ENCODE data around the gene ZNF580. TPM values are rescaled to one million over a fixed set of nuclear protein-coding genes. Genes with fewer than 3 reads are reported as not detected.

Gene ZNF580
- total RNA-seq: 10 to 100 TPM; 23.7 to 32.0 (median 28.9) TPM
- polyA plus RNA-seq: 18.7 TPM
- long read RNA-seq, donor 1, transcript ZNF580-201 (2 exons, 1,261 nt): major isoform, 21 of 27 reads
- long read RNA-seq, donor 1, partial matches to known transcripts: 0 of 27 reads
- long read RNA-seq, donor 1, other reads (novel, unspliced or antisense): 1 of 27 reads
- long read RNA-seq, donor 2, transcript ZNF580-201 (2 exons, 1,261 nt): major isoform, 13 of 17 reads
- long read RNA-seq, donor 2, partial matches to known transcripts: 0 of 17 reads
- long read RNA-seq, donor 2, other reads (novel, unspliced or antisense): 0 of 17 reads
- long read RNA-seq, donor 3, transcript ZNF580-202 (1 exons, 1,707 nt): major isoform, 5 of 6 reads
- long read RNA-seq, donor 3, partial matches to known transcripts: 0 of 6 reads
- long read RNA-seq, donor 3, other reads (novel, unspliced or antisense): 0 of 6 reads
- long read RNA-seq, donor 4, transcript ZNF580-201 (2 exons, 1,261 nt): major isoform, 28 of 29 reads
- long read RNA-seq, donor 4, partial matches to known transcripts: 0 of 29 reads
- long read RNA-seq, donor 4, other reads (novel, unspliced or antisense): 0 of 29 reads

GRCh38 chr19:55640577-55641425 lies at the start of gene ZNF580:
Gene ZNF580 (plus strand): TSS chr19:55641002. CDS start chr19:55642509, 1,507 bp downstream.
- Histone ChIP-seq H3K27ac (ENCODE audit: low read length) (peak within 1 kb of the TSS; percentile 77), H3K4me1 (ENCODE audit: control insufficient read depth, insufficient read depth, low read length) (peaks cover 14% of the 10 kb centered on the region), H3K9me3 (ENCODE audit: control insufficient read depth, low read length) (no peaks in the 10 kb centered on the region), H3K27me3 (ENCODE audit: control insufficient read depth, insufficient read depth) (no peaks in the 10 kb centered on the region), H3K4me3 (ENCODE audit: low read length) (peak within 1 kb of the TSS; percentile 85)
- under 1% methylated on average over 89 of the region's 89 CpGs for WGBS
- intact Hi-C loops (cut with DNase I): no loop called here
- DNase-seq (peak; percentile 80 to 90 (median 88)), ATAC-seq (peak; percentile 69 to 70)

- H3K9me3 ChIP-seq (ENCODE audit: control insufficient read depth, low read length): no peaks in the 10 kb centered on the region
- no peak overlapping the region for H3K27ac ChIP-seq (ENCODE audit: low read length)
- H3K27me3 ChIP-seq (ENCODE audit: control insufficient read depth, insufficient read depth): no peaks in the 10 kb centered on the region
- WGBS: 81% methylated on average over 10 of the region's 10 CpGs
- DNase-seq: peak in 1 of 3 donors; percentile 11
- intact Hi-C loops (cut with DNase I): loop anchor here in 1 of 4 donors (10.0 kb wide), 1 partner anchor 77 kb away; no protein-coding TSS in a partner anchor
- H3K4me1 ChIP-seq (ENCODE audit: control insufficient read depth, insufficient read depth, low read length): peaks cover 3% of the 10 kb centered on the region
- no peak overlapping the region for H3K4me3 ChIP-seq (ENCODE audit: low read length)
- ATAC-seq: no peak
Measured at GRCh38 chr19:55591555-55591954, 49.2 kb upstream of the ZNF580 start.

GRCh38 chr19:55592391-55593090 lies 48.3 kb upstream of the ZNF580 start:
- H3K27ac ChIP-seq (ENCODE audit: low read length): no peak overlapping the region
- H3K9me3 ChIP-seq (ENCODE audit: control insufficient read depth, low read length): no peaks in the 10 kb centered on the region
- ATAC-seq (no peak), DNase-seq (peak in 1 of 3 donors; percentile 62)
- 86% methylated on average over 73 of the region's 73 CpGs for WGBS
- no peaks in the 10 kb centered on the region for H3K27me3 ChIP-seq (ENCODE audit: control insufficient read depth, insufficient read depth)
- intact Hi-C loops (cut with DNase I): loop anchor here in 1 of 4 donors (10.0 kb wide), 1 partner anchor 78 kb away; no protein-coding TSS in a partner anchor
- H3K4me1 ChIP-seq (ENCODE audit: control insufficient read depth, insufficient read depth, low read length): no peaks in the 10 kb centered on the region
- H3K4me3 ChIP-seq (ENCODE audit: low read length): no peak overlapping the region

- no peak overlapping the region for H3K27ac ChIP-seq (ENCODE audit: low read length)
Measured at GRCh38 chr19:55593096-55593772, 47.6 kb upstream of the ZNF580 start.

GRCh38 chr19:55594996-55595545 lies 45.7 kb upstream of the ZNF580 start:
- DNase-seq (peak in 2 of 3 donors; percentile 10 to 33), ATAC-seq (no peak)
- intact Hi-C loops (cut with DNase I): loop anchor here in 1 of 4 donors (10.0 kb wide), 1 partner anchor 80 kb away; no protein-coding TSS in a partner anchor
- Histone ChIP-seq H3K9me3 (ENCODE audit: control insufficient read depth, low read length) (no peaks in the 10 kb centered on the region), H3K27ac (ENCODE audit: low read length) (no peak overlapping the region), H3K27me3 (ENCODE audit: control insufficient read depth, insufficient read depth) (no peaks in the 10 kb centered on the region), H3K4me3 (ENCODE audit: low read length) (no peak overlapping the region), H3K4me1 (ENCODE audit: control insufficient read depth, insufficient read depth, low read length) (no peaks in the 10 kb centered on the region)
- 82% methylated on average over 4 of the region's 4 CpGs for WGBS

More at GRCh38 chr19:55593096-55593772, 47.6 kb upstream of the ZNF580 start:
- H3K4me1 ChIP-seq (ENCODE audit: control insufficient read depth, insufficient read depth, low read length): no peaks in the 10 kb centered on the region
- 80% methylated on average over 68 of the region's 68 CpGs for WGBS
- ATAC-seq (no peak), DNase-seq (peak in 1 of 3 donors; percentile 43)
- intact Hi-C loops (cut with DNase I): loop anchor here in 1 of 4 donors (10.0 kb wide), 1 partner anchor 78 kb away; no protein-coding TSS in a partner anchor
- no peaks in the 10 kb centered on the region for H3K27me3 ChIP-seq (ENCODE audit: control insufficient read depth, insufficient read depth)
- no peaks in the 10 kb centered on the region for H3K9me3 ChIP-seq (ENCODE audit: control insufficient read depth, low read length)
- H3K4me3 ChIP-seq (ENCODE audit: low read length): no peak overlapping the region

- Histone ChIP-seq H3K4me1 (ENCODE audit: control insufficient read depth, insufficient read depth, low read length) (no peaks in the 10 kb centered on the region), H3K4me3 (ENCODE audit: low read length) (no peak overlapping the region), H3K27me3 (ENCODE audit: control insufficient read depth, insufficient read depth) (no peaks in the 10 kb centered on the region), H3K9me3 (ENCODE audit: control insufficient read depth, low read length) (no peaks in the 10 kb centered on the region), H3K27ac (ENCODE audit: low read length) (no peak overlapping the region)
- WGBS: 98% methylated on average over 3 of the region's 3 CpGs
- DNase-seq (peak in 1 of 3 donors; percentile 2), ATAC-seq (no peak)
- intact Hi-C loops (cut with DNase I): loop anchor here in 1 of 4 donors (10.0 kb wide), 1 partner anchor 82 kb away; no protein-coding TSS in a partner anchor
Measured at GRCh38 chr19:55596304-55596703, 44.5 kb upstream of the ZNF580 start.

- no peak for ATAC-seq
- Histone ChIP-seq H3K4me1 (ENCODE audit: control insufficient read depth, insufficient read depth, low read length) (no peaks in the 10 kb centered on the region), H3K4me3 (ENCODE audit: low read length) (no peak overlapping the region), H3K27ac (ENCODE audit: low read length) (no peak overlapping the region), H3K9me3 (ENCODE audit: control insufficient read depth, low read length) (no peaks in the 10 kb centered on the region), H3K27me3 (ENCODE audit: control insufficient read depth, insufficient read depth) (no peaks in the 10 kb centered on the region)
- intact Hi-C loops (cut with DNase I): loop anchor here in 1 of 4 donors (10.0 kb wide), 1 partner anchor 83 kb away; no protein-coding TSS in a partner anchor
- DNase-seq: peak; percentile 37 to 74 (median 68)
- WGBS: 97% methylated on average over 30 of the region's 30 CpGs
Measured at GRCh38 chr19:55597501-55597921, 43.3 kb upstream of the ZNF580 start.

GRCh38 chr19:55598034-55598433 lies 42.8 kb upstream of the ZNF580 start:
- H3K27me3 ChIP-seq (ENCODE audit: control insufficient read depth, insufficient read depth): no peaks in the 10 kb centered on the region
- no peak for DNase-seq
- H3K27ac ChIP-seq (ENCODE audit: low read length): no peak overlapping the region
- no peak overlapping the region for H3K4me3 ChIP-seq (ENCODE audit: low read length)
- H3K9me3 ChIP-seq (ENCODE audit: control insufficient read depth, low read length): no peaks in the 10 kb centered on the region
- intact Hi-C loops (cut with DNase I): loop anchor here in 1 of 4 donors (10.0 kb wide), 1 partner anchor 83 kb away; no protein-coding TSS in a partner anchor
- no peaks in the 10 kb centered on the region for H3K4me1 ChIP-seq (ENCODE audit: control insufficient read depth, insufficient read depth, low read length)
- WGBS: 87% methylated on average over 9 of the region's 9 CpGs
- ATAC-seq: no peak

- Histone ChIP-seq H3K9me3 (ENCODE audit: control insufficient read depth, low read length) (no peaks in the 10 kb centered on the region), H3K4me3 (ENCODE audit: low read length) (peak overlapping the region; percentile 71), H3K27me3 (ENCODE audit: control insufficient read depth, insufficient read depth) (no peaks in the 10 kb centered on the region), H3K27ac (ENCODE audit: low read length) (peak overlapping the region; percentile 99), H3K4me1 (ENCODE audit: control insufficient read depth, insufficient read depth, low read length) (no peaks in the 10 kb centered on the region)
- intact Hi-C loops (cut with DNase I): loop anchor here in 1 of 4 donors (10.0 kb wide), 1 partner anchor 84 kb away; no protein-coding TSS in a partner anchor
- ATAC-seq: peak; percentile 85 to 89
- 6% methylated on average over 26 of the region's 26 CpGs for WGBS
- DNase-seq: peak; percentile 93 to 96 (median 95)
Measured at GRCh38 chr19:55598719-55599467, 41.9 kb upstream of the ZNF580 start.

Measured in right cardiac atrium (tissue), 5 donors.